Activated CD4-positive, alpha-beta T cell treated with anti-CD3 and anti-CD28 coated beads, Interleukin-2, amount 50 U/mL, for 1 hour (primary cell): ENCODE data around the gene PARL.

Experiments used
- DNase-seq: peaks from one replicate; pipeline ENCODE4 v3.0.0-alpha.2; 2020

Gene PARL, protein sequence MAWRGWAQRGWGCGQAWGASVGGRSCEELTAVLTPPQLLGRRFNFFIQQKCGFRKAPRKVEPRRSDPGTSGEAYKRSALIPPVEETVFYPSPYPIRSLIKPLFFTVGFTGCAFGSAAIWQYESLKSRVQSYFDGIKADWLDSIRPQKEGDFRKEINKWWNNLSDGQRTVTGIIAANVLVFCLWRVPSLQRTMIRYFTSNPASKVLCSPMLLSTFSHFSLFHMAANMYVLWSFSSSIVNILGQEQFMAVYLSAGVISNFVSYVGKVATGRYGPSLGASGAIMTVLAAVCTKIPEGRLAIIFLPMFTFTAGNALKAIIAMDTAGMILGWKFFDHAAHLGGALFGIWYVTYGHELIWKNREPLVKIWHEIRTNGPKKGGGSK

DNA sequence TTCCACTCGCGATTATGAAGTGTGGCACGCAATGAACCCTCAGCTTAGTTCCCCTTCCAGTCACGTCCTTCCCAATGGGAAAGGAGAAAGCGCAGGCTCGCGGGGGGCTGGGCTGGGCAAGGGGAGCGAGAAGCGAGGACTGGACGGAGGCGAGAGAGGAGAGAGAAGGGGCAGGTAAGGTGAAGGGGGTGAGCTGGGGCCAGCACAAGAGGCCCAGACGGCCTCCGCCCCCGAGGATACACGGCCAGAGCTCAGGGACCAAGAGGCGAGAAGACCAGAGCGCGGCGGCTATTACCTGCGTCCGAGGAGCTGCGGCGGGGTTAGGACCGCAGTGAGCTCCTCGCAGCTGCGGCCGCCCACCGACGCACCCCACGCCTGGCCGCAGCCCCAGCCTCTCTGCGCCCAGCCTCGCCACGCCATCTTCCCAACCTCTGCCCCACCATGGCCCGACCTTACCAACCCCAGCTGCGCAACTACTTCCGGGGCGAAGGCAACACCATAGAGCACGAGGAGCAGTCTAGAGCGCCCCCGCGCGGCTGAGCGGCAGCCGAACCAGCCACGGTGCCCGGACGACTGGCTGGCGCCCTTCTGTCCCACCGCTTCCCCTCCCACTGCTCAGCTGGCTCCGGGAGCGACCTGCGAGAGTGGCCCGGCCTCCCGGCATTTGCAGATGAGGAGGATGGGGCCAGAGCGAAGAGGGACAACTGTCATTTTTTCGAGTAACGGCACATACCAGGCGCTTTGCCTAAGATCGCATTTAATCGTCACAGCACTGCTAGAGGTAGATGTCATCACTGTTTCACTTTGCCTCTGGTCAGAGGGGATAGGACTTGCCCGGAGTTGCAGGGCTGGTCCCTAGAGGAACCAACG lies at the start of gene PARL:
Gene PARL, minus strand, starts transcription at position 454 of the 870 bp plus-strand sequence. Its CDS starts 34 bp downstream, at position 420.
- DNase-seq, result peak; percentile 98

DNA sequence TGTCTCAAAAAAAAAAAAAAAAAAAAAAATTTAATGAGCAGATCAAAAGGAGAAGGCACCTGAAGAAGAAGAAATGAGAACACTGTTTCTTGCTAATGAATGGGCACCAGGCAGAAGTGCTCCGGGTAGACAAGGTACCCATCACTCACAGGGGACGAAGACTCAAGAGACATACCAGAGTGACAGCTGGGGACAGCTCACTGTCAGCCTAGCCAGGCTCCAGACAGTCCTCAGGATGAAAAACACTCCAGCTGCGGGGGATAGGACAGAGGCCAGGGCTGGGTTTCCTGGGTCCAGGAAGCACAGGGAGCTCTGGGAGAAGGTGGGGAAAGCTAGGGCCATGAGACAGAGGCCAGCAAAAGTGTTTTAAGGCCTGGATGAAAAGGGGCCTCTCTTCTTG lies 48.5 kb upstream of the PARL start:
- no peak for DNase-seq

DNA sequence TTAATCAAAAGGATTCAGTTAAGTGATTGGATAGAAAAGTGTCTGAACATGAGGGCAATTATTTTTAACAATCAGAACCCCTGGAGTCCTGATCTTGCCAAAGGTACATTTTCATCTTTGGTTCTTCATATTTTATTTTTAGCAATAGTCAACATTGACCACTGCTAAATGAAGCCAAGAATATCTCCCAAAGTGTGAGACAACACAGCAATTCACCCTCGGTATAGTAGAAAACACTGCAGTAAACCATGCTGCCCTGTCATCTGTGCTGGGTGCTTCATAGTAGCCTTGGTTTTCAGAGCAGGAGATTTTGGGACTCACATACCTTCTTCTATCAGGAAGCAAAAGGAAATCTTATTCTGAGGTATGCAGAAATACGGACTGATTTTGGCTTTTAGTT lies 47.2 kb upstream of the PARL start:
- DNase-seq, result no peak

DNA sequence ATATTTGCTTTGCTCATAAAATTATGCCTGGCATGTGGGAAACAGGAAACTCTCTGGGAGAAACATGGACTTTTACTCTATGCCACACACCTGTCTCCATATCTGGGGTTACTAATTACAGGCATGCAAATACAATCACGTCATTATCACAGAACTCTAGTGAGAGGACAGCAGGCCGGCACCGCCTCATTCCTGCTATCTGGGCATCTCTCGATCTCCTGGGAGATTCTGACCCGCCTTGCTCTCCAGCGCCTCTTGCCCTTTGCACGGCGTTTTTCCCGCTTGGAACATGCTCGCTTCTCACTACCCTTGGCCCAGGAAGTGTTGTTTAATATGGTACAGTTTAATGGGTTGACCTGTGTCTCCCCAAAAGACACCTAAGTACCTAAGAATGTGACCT lies 45.4 kb upstream of the PARL start:
- DNase-seq, result no peak

DNA sequence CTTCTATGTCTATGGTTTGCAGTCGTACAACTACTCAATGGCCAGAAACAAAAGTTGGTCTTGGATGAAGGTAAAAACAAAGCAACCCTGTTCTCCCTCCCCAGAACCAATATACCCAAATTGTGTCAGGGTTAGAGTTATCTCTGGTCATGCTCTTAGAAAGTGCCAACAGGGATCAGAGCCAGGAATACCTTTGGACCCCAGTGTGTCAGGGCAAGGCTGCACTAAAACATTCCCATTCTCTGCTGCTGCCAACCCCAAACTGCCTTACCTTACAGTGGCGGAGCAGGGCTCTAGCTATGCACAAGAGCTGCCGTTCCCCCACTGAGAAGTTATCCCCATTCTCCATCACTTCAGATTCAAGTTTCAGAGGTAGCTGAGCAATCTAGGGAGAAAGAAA lies 42.4 kb upstream of the PARL start:
- DNase-seq, result no peak

DNA sequence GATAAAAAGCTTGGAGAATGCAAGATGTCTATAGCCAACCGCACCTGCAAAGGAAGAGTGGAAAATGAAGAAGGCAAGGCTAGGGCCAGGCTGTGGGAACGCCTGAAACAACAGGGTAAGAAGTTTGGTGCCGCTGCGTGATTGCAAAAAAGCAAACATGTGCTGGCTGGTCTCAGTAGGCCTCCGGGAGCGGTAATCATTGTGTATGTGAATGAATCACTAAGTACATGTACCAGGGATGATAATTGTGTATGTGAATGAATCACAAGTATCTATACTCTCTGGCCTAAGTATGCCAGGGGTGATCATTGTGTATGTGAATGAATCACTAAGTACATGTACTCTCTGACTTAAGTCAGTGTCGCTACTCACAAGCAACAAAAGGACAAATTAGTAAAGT lies 40.3 kb upstream of the PARL start:
- no peak for DNase-seq

DNA sequence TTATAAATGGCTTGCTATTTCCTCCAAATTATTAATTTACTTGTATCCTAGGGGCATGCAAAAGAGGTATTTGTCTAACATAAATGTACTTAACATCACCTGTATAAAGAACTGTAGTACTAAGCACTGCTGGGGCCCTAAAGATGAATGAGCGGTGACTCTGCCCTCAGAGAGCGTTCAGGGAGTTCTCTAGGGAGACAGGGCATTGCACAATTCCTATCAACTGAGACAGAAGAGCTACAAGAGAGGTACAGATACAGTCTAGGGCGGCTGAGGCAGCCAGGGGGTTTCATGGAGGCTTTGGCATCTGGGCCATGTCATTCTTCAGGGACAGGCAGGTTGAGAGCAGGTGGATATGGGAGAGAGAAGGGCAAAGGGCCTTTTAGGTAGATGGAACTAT lies 39.9 kb upstream of the PARL start:
- DNase-seq, result no peak

DNA sequence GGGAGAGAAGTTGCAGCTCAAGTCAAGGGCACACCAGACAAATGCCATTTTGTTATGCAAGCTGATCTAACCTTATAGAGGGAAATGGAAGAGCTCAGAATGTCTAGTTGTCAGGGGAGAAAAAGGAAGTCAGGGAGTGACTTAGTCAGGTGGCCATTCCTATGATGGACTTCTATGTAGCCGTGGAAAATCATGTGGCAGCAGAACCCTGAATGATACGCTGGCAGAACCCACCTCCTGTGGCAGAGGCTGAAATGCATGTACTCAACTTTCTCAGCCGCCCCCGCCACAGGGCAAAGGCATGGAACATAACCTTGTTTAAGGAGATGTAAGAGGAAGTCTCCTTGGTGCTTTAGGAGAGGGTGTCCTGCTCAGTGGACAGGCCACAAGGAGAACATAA lies 37.7 kb upstream of the PARL start:
- no peak for DNase-seq

DNA sequence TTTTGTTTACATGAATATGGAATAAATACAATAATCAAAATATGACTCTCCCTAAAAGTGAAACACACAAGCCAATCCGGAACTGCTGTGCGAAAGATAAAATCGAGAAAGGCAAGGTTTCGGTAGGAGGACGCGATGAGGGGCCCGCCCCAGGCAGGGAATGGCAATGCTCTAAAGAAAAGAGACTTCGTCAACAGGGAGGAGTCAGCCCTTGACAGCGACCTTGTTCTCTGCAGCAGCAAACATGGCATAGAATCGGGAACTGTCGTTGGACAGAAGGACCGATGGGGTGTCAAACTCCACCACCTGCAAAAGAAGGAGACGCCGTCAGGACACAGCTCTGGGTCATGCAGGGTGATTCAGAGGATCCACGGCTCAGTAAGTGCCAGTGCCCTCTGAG lies 36.4 kb upstream of the PARL start:
- no peak for DNase-seq

DNA sequence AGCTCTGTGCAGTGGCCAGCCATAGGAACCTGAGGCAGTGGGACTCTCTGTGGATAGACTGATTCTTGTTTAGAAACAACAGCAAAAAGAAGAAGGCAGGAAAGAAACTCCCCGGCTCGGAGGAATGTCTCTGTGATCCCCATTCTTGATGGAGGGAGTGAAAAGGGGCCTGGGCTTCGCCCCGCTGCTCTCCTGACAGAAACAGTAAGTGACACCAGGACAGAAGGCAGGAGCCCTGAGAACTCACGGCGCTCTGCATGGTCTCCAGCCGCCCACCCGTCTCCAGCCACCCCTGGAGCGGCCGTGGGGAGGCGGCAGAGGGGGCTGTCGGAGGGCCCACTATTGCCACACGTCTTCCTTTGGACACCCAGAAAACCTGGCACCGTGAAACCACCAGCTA lies 35.7 kb upstream of the PARL start:
- no peak for DNase-seq

DNA sequence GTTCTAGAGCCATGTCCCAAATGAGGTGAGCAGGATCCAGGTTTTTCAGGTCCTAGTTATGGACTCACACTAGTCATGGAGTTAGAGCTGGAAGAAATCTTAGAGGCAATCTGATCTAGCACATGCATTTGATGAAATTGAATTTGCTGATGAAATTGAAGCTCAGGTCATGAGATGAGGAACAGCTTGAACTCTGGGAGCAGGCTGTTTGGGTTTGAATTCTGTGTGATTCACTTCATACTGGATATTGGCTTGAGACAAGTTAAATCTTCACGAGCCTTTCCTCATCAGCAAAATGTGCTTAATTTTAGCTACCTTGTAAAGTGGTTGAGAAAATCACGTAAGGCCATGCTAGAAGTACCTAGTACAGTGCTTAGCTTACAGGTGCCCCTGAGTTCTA lies 33.5 kb upstream of the PARL start:
- no peak for DNase-seq

DNA sequence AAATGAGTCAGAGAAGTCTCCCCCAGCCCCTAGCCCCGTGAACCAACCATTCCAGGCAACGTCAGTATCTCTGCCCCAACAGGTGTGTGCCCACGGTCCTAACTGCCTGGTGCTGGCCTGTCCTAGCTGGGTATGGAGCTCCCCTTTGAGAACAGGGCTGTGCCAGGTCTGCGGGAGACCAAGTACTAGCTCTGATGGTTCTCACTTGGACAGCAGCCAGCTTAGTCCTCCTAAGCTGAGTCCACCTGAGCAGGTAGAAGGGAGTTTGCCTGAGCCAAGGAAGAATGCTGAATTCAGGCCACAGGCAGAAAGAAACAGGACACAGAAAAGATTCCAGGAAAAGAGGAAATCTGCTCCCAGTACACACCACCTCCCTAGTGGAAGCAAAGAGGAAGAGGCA lies 33.1 kb upstream of the PARL start:
- no peak for DNase-seq

DNA sequence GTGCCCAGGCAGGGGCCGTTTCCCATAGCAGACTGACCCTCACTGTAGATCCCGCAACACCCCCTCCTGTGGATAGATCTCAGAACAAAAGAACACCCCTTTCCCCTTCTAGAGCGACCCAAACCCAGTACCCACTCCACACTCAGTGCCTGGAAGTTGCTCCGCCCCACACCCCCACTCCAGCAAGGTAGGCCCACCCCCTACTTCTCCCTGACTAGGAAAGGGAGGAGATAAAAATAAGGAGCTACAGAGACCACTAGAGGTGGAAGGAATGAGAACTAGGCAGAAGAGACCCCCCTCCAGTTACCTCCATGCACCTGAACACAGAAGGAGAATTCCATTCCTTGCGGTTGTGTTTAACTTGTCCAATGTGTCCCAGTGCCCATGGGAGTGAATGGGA lies 30.2 kb upstream of the PARL start:
- no peak for DNase-seq

DNA sequence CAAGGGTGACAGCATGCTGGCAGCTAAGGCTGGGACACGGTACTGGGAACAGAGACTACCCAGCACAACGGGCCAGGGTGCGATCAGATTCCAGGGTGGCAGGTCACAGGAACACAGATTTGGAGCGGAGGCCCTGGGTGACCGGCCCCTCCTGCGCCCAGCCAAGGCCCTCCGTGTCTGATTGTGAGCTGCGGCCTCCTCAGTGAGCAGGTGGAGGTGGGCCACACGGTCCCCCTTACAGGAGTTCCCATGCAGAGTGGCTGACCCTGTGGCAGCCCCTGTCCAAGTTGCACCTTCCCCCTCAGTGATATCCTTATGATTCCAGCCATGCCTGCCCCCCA lies 28.9 kb upstream of the PARL start:
- no peak for DNase-seq

DNA sequence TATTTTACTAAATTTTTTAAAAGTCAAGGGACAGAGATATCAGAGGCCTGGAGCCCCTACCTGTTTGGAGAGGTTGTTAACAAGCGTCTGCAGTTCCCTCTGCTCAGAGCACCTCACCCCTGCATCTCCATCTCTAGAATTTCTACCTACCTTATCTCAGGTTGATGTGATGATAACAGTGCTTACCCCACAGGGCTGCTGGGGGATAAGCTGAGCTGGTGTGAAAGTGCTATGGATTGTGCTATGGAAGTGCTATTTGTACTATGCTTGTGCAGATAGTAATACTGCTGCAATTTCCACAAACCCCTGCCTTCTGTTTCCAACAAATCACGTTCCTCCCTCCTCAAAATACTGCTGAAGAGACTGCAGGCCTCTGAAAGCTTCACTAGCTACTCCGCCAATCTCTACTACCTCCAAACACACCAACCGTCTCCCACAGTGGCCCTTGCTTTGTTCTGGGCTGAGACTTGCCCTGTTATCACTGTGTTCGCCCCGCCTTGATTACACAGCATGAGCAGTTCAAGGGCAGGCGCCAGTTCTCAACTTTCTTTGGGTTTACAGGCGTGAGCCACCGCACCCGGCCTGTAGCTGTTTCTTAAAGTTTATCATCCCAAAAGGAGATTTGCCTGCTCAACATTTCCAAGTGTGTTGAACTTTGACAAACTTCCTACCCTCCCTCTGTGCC lies 28.4 kb upstream of the PARL start:
- no peak for DNase-seq

DNA sequence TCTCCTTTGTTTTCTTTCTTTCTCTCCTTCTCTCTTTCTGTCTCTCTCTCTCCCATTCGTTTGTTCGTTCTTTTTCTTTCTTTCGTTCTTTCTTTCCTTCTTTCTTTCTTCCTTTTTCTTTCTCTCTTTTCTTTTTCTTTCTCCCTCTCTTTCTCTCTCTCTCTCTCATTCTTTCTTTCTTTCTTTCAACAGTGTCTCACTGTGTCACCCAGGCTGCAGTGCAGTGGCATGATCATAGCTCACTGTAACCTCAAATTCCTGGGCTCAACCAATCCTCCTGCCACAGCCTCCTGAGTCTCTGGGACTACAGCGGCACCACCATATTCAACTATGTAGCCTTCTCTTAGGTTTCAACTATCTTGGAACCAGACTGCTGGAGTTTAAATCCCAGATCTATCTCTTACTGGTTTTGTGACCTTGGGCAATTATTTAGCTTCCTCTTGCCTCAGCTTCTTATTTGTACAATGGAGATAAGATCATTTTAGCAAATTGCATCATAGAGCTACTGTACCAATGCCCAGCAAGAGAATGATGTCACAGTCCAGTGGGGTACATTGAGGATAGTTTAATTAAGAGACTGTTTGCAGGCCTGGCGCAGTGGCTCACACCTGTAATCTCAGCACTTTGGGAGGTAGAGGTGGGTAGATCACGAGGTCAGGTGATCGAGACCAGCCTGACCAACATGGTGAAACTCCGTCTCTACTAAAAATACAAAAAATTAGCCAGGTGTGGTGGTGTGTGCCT lies 27.3 kb upstream of the PARL start:
- no peak for DNase-seq

DNA sequence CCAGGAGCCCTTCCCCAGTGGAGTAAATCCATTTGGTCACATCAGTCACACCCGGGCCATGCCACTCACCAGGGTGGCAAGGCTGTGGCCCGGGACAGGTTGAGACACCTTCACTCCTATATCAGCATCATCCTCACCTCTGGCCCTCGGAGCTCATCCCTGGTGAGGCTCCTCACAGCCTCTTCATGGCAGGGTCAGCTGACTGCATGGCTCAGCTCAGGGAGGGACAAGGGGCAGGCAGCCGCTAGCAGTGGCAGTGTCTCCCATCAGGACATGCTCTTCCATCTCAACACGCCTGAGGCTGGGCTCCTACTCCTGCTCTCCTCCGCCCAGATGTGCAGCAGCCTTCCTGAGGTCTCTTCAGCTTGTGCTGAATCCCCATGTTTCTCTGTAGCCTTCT lies 26.4 kb upstream of the PARL start:
- DNase-seq, result no peak

DNA sequence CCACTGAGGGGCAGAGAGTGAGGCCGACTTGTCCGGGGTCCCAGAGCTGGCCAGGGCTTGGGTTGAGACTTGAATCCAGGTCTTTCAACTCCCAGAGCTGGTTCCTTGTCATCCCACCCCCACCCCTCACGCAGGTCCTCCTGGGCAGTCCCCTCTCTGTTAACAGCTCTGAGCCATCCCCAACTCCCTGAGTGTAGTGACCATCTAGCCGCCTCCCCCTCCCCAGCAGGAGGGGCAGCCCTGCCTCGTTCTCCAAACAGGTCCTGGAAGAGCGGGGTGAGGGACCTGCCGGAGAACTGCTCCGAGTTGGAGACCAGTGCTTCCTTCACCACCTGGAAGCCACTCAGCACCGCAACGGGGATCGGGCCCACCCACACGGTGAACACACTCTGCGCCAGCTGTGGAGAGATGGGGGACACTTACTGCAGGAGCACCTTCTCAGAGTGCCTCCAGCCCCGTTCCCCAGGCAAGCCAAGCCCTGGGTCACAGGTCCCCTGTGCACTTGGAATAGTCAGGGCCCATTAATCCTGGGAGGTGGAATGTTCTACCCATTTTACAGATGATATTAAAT lies 24.4 kb upstream of the PARL start:
- DNase-seq, result no peak

DNA sequence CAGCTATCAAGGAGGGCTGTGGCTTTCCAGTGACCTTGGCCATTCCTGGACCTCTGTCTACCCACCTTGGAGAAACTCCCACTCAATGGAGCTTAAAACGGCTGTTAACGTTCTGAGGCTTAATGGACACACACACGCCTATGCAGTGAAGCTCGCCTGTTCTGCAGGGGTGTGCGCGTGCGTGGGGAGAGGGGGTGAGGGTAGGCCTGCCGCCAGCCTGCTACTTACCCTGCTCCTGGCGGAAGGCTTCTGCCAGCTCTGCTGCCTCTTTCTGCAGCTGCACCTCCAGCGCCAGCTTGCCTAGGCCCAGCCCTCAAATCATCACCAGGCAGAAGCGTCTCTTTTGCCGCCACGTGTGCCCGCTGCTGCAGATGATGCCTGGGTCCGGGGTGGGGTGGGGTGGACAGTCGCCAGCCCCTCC lies 23.2 kb upstream of the PARL start:
- DNase-seq, result no peak

DNA sequence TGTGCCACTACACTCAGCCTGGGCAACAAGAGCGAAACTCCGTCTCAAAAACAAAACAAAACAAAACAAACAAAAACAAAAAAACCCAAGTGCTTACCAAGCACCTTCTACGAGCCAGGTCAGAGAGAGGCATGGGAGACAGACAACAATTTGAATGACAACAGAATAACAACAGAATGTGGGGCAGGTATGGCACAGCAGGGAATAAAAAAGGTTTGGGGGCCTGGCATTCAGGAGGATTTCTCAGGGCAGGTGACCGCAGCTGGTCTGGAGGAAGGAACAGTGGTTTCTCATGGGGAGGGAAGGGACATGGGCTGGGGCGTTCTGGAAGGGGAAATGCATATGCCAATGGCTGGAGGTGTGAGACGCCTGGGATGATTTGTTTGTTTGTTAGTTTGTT lies 22.5 kb upstream of the PARL start:
- DNase-seq, result no peak

DNA sequence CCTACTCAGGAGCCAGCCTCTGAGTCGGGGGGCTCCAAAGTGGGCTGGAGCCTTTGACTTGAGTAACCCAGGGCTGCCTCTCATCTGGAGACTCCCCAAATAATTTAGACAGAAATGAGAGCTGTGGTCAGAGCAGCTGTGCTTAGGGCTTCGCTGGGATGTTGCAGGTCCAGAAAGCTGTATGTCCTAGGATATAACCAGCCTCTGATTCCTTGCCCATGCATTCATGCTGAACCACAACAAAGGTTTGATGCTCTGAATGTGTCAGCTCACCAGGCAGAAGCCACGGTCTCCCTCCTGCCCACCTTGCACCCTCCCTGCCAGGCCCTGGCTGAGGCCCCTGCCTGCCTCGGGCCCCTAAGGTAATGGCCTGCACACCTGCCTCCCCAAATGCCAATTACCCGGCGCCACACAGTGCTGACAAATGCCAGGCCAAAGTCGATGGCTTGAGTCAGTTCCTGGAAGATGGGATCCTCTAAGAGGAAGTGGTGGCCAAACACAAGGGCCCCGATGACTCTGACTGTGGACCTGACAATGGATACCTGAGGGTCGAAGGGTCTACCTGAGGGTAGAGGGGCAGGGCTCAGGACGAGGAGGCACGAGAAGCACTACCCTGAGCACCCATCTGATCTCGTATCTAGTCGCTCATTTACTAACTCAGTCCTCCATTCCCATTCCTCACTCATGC lies 21.7 kb upstream of the PARL start:
- DNase-seq, result no peak
